AG09309 (cell line): ENCODE data around the gene C1GALT1C1L.
"Not testable (repeated sequence)": the region's sequence is repeated elsewhere in the genome, so short reads cannot be mapped to it uniquely, and the experiment has no call there.

ENCODE experiments used
- DNase-seq: peaks from one replicate; pipeline ENCODE4 v3.0.0-alpha.2; 2010; ENCODE audit warnings: low read depth
- H3K4me3 ChIP-seq: 2 replicates; pipeline ENCODE4 v1.5.1; 2011; ENCODE audit warnings: mild to moderate bottlenecking, low read depth, low read length, moderate library complexity; ENCODE audit not compliant: control insufficient read depth
- TF ChIP-seq, protein P1 (sequence below): IDR thresholded peaks from 2 replicates; pipeline ENCODE4 v1.5.1; 2011; ENCODE audit warnings: mild to moderate bottlenecking, low read depth, low read length, inconsistent platforms; ENCODE audit not compliant: insufficient read depth, control insufficient read depth; ENCODE audit errors: missing control alignments

The C1GALT1C1L gene

GRCh38 chr2:43699761-43700160 lies 23.5 kb upstream of the C1GALT1C1L start:
- TF ChIP-seq, protein P1, sequence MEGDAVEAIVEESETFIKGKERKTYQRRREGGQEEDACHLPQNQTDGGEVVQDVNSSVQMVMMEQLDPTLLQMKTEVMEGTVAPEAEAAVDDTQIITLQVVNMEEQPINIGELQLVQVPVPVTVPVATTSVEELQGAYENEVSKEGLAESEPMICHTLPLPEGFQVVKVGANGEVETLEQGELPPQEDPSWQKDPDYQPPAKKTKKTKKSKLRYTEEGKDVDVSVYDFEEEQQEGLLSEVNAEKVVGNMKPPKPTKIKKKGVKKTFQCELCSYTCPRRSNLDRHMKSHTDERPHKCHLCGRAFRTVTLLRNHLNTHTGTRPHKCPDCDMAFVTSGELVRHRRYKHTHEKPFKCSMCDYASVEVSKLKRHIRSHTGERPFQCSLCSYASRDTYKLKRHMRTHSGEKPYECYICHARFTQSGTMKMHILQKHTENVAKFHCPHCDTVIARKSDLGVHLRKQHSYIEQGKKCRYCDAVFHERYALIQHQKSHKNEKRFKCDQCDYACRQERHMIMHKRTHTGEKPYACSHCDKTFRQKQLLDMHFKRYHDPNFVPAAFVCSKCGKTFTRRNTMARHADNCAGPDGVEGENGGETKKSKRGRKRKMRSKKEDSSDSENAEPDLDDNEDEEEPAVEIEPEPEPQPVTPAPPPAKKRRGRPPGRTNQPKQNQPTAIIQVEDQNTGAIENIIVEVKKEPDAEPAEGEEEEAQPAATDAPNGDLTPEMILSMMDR = no peak
- DNase-seq = no peak
- H3K4me3 ChIP-seq = no peak overlapping the region

DNA sequence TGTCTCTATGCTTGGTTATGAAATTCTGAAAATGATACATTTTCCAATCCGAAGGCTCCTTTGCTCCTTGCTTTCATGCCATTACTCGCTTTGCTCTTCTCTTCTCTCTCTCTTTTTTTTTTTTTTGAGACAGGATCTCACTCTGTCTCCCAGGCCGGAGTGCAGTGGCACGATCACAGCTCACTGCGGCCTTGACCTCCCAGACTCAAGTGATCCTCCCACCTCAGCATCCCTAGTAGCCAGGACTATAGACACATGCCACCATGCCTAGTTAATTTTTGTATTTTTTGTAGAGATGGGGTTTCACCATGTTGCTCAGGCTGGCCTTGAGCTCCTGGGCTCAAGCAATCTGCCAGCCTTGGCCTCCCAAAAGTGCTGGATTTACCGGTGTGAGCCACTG lies 21.9 kb upstream of the C1GALT1C1L start:
- H3K4me3 ChIP-seq = not testable (repeated sequence)

DNA sequence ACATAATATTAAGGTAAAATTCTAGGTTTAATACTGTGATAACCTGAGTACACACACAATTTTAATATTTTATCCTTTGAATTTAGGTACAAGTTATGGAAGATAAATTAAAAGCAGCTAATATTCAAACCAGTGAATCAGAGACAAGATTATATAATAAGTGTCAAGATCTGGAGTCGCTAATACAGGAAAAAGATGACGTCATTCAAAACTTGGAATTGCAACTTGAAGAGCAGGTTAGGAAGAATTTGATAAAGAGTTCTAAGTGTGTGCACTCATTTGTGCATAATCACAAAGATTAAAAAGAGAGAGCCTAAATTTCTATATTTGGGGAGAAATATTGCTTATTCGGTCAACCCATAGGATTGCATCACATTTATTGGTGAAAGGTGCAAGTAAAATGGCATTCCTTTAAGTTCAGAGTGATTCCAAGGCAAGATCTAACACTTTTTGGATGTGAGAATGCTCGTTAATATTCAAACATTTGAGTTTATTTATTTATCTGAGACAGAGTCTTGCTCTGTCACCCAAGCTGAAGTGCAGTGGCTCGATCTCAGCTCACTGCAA lies 16.3 kb upstream of the C1GALT1C1L start:
- no peak overlapping the region for H3K4me3 ChIP-seq
- DNase-seq = no peak
- TF ChIP-seq, protein P1 = no peak

More for the DNA sequence above, 21.9 kb upstream of the C1GALT1C1L start:
- DNase-seq = not testable (repeated sequence)

- TF ChIP-seq, protein P1 = no peak
- no peak overlapping the region for H3K4me3 ChIP-seq
- no peak for DNase-seq
Measured at GRCh38 chr2:43689999-43690398, 13.8 kb upstream of the C1GALT1C1L start.

GRCh38 chr2:43685357-43685756 lies 9.1 kb upstream of the C1GALT1C1L start:
- TF ChIP-seq, protein P1 = no peak
- DNase-seq = no peak
- H3K4me3 ChIP-seq = no peak overlapping the region

DNA sequence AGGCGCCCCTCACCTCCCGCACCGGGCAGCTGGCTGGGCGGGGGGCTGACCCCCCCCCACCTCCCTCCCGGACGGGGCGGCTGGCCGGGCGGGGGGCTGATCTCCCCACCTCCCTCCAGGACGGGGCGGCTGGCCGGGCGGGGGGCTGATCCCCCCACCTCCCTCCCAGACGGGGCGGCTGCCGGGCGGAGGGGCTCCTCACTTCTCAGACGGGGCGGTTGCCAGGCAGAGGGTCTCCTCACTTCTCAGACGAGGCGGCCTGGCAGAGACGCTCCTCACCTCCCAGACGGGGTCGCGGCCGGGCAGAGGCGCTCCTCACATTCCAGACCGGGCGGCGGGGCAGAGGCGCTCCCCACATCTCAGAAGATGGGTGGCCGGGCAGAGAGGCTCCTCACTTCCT lies 1.6 kb upstream of the C1GALT1C1L start:
- not testable (repeated sequence) for H3K4me3 ChIP-seq, DNase-seq

DNA sequence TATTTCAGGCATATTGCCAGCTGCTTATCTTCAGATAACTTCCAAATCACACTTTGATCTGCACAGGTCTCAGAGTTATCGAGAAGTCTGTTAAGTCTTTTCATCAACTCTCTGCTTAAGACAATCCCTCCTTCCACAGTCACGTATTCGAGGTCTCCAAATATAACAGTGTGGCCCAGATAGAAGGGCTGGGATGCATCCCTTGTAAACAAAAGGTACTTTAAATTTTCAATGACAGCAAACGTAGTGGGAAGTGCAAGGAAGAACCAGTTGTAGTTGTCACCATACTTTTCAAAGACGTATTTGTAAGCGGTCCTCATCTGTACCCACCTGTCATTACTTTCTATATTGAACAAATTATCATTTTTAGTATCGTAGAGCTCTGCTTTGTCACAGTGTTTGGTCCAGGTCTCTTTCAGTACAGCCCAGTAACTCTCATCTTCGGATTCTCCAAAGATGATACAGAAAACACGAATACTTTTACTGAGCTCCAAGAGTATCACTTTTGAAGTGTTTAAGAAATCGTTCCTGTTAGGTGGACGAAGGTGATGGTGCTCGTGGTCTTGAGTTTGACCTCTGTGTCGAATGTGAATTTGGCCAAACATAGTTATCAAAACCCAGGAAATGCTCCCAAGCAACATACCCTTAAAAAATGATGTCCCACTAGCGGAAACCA lies 445 bp downstream of the C1GALT1C1L start:
- TF ChIP-seq, protein P1 = no peak
- DNase-seq = no peak
- peak overlapping the region; percentile 42 for H3K4me3 ChIP-seq

DNA sequence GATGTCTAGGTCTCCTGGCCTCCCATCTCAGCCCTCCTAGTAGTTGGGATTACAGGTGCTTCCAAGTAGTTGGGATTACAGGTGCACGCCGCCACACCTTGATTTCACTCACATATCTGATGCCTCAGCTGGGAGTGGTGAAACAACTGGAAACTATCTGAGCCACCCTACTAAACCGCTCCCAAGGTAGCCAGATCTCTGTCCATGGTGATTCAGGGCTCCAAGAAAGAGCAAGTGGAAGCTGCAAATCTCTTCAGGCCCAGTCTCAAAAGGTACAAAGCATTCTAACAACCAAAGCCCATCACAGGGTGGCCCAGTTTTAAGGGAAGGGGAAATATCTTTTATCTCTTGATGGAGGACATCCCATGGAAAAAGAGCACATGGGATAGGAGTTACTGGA lies 19.0 kb downstream of the C1GALT1C1L start:
- no peak for DNase-seq
- H3K4me3 ChIP-seq = no peak overlapping the region
- TF ChIP-seq, protein P1 = no peak
